ENCODE results near the gene TMTC1.

Gene TMTC1

DNA sequence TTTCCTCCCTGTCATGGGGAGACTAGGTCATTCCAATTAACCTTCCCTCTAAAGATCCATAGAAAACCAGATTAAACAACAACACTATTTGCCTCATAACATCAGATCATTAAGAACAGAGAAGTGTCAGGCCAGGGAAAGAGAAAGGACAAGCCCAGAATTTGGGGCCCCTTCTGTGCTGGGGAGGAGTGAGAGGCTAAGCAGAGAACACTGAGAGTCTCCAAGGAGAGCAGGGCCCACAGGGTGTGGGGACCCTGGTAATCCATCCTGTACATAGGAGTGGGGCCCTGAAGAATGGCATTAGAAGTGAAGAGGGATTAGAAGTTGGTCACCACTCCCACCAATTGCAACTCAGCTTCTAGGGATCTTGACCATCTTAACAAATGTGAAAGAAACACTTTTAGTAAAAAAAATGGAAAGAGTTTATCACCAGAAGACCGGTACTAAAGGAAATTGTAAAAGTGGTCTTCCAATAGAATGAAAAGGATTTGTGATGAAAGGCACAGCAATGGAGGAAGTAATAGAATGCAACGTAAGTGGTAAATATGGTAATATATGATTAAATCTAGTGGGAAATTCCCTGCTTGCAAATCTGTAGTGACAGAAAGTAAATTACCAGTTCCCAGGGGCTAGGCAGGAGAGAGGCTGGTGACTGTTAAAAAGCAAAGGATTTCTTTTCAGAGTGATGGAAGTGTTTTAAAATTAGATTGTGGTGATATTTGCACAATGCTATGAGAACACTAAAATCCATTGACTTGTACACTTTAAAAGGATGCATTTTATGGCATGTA lies 14.0 kb upstream of the TMTC1 start:
- TF ChIP-seq Cebpa-rat (IDR thresholded peaks at IDR 0.05) = no peak
- Histone ChIP-seq H3K4me3 (no peak overlapping the region), H3K4me1 (no peaks in the 10 kb centered on the region), H3K27me3 (no peaks in the 10 kb centered on the region), H3K36me3 (no peaks in the 10 kb centered on the region), H4K20me1 (no peaks in the 10 kb centered on the region), H3K27ac (no peak overlapping the region), H3K4me2 (no peak overlapping the region), H3K9me3 (peaks cover 12% of the 10 kb centered on the region), H3K9ac (no peak overlapping the region)

DNA sequence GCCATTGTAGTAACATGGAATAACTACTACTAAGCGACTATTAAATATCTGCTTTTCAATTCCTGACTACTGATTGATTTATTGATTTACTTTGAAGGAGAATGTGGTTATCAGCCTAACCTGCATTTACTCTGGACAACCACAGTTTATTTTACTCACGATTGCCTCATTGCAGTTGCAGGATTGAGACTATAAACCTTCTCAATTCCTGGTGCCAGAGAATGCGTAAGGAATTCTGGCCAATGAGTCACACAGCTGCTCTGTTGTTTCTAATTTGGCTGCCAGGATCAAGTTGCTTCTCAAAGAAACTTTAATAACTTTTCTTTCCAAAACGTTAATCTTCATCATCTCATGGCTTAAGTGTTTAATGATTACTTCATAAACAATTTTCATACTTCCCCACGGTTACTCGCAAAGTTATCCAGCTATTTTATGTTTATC lies 13.1 kb upstream of the TMTC1 start:
- Histone ChIP-seq H3K4me3 (no peak overlapping the region), H3K27ac (no peak overlapping the region), H3K4me1 (no peaks in the 10 kb centered on the region), H3K9me3 (peaks cover 21% of the 10 kb centered on the region), H3K9ac (no peak overlapping the region), H3K4me2 (no peak overlapping the region), H3K36me3 (no peaks in the 10 kb centered on the region), H4K20me1 (no peaks in the 10 kb centered on the region), H3K27me3 (no peaks in the 10 kb centered on the region)
- no peak for TF ChIP-seq Cebpa-rat (IDR thresholded peaks at IDR 0.05)

DNA sequence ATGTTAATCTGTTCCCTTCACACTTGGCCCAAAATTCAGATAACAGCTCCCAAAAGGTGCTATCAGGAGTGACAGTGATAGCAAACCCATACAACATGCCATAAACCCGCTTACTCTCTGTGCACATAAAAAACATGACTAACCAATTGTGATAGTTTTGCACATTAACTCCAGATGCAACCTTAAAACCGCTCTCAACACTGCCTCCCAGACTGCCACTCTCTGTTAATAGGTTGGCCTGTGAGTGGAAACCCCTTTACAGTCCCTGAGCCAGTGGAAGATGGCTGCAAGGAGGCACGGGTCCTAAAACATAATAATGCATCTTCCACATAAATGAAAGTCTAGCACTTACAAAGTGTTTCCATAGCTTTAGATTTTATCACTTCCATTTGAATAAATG lies 12.0 kb upstream of the TMTC1 start:
- Histone ChIP-seq H3K4me1 (no peaks in the 10 kb centered on the region), H3K9me3 (peaks cover 32% of the 10 kb centered on the region), H3K27me3 (no peaks in the 10 kb centered on the region), H3K4me2 (no peak overlapping the region), H3K9ac (no peak overlapping the region), H3K36me3 (no peaks in the 10 kb centered on the region), H4K20me1 (no peaks in the 10 kb centered on the region), H3K4me3 (no peak overlapping the region), H3K27ac (no peak overlapping the region)
- TF ChIP-seq Cebpa-rat (IDR thresholded peaks at IDR 0.05) = no peak

DNA sequence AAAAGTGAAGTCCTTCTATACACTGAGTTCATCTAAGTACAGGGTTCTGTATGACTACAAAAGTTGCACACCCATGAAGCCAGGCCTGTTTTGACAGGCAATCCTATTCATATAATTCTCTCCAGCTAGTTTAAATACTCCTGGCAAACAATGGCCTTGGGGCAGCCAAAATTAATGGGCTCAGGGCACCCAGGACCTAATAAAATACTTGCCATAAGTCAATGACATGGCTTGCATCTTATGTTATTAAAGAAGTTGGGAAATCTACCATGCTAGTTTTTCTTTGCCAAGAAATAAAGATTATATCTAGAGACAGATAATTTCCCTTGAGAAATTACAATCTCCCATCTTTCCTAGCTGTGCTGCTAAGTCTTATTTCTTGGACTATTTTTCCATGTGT lies 11.1 kb upstream of the TMTC1 start:
- no peak overlapping the region for H3K27ac ChIP-seq
- no peaks in the 10 kb centered on the region for H3K4me1 ChIP-seq
- no peaks in the 10 kb centered on the region for H3K36me3 ChIP-seq
- no peak overlapping the region for H3K4me2 ChIP-seq
- peaks cover 39% of the 10 kb centered on the region for H3K9me3 ChIP-seq
- no peak overlapping the region for H3K9ac ChIP-seq
- H3K27me3 ChIP-seq = no peaks in the 10 kb centered on the region
- H4K20me1 ChIP-seq = no peaks in the 10 kb centered on the region
- H3K4me3 ChIP-seq = no peak overlapping the region
- TF ChIP-seq Cebpa-rat (IDR thresholded peaks at IDR 0.05) = no peak

DNA sequence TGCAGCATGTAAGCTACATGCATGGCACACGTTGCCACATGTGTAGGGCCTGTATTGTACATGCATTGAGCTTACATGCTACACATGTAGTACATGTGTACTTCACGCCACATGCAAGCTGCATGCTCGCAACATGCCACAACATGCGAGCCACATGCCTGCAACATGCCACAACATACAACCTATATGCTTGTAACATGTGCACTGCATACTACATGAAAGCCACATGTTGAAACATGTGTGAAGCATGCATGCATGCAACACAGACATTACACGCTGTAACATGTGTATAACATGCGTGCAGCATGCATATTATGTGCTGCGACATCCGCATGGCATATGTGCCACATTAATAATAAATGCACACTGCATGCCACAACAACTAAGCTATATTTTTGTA lies 9.1 kb upstream of the TMTC1 start:
- Histone ChIP-seq H3K9me3 (peaks cover 39% of the 10 kb centered on the region), H3K27ac (no peak overlapping the region), H3K36me3 (no peaks in the 10 kb centered on the region), H3K27me3 (no peaks in the 10 kb centered on the region), H3K9ac (no peak overlapping the region), H3K4me3 (no peak overlapping the region), H3K4me2 (no peak overlapping the region), H3K4me1 (no peaks in the 10 kb centered on the region), H4K20me1 (no peaks in the 10 kb centered on the region)
- no peak for TF ChIP-seq Cebpa-rat (IDR thresholded peaks at IDR 0.05)

DNA sequence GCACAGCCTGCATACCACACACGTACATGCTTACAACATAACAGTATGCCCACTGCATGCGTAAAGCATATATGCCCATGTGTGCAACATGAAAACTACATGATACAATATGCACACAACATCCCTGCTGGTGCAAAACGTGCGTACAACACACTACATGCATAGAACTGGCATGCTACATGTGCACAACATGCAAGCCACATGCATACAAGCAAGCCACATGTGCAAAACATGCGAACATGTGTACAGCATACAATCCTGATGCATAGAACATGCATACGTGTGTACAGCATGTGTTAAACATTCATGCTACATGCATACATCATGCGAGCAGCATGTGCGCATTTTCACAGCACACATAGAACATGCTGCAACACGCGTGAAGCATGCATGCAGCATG lies 8.4 kb upstream of the TMTC1 start:
- no peaks in the 10 kb centered on the region for H3K36me3 ChIP-seq
- H3K27ac ChIP-seq = no peak overlapping the region
- TF ChIP-seq Cebpa-rat (IDR thresholded peaks at IDR 0.05) = no peak
- no peaks in the 10 kb centered on the region for H3K4me1 ChIP-seq
- H3K9ac ChIP-seq = no peak overlapping the region
- H3K9me3 ChIP-seq = peaks cover 39% of the 10 kb centered on the region
- no peaks in the 10 kb centered on the region for H3K27me3 ChIP-seq
- H3K4me3 ChIP-seq = no peak overlapping the region
- H3K4me2 ChIP-seq = no peak overlapping the region
- no peaks in the 10 kb centered on the region for H4K20me1 ChIP-seq

DNA sequence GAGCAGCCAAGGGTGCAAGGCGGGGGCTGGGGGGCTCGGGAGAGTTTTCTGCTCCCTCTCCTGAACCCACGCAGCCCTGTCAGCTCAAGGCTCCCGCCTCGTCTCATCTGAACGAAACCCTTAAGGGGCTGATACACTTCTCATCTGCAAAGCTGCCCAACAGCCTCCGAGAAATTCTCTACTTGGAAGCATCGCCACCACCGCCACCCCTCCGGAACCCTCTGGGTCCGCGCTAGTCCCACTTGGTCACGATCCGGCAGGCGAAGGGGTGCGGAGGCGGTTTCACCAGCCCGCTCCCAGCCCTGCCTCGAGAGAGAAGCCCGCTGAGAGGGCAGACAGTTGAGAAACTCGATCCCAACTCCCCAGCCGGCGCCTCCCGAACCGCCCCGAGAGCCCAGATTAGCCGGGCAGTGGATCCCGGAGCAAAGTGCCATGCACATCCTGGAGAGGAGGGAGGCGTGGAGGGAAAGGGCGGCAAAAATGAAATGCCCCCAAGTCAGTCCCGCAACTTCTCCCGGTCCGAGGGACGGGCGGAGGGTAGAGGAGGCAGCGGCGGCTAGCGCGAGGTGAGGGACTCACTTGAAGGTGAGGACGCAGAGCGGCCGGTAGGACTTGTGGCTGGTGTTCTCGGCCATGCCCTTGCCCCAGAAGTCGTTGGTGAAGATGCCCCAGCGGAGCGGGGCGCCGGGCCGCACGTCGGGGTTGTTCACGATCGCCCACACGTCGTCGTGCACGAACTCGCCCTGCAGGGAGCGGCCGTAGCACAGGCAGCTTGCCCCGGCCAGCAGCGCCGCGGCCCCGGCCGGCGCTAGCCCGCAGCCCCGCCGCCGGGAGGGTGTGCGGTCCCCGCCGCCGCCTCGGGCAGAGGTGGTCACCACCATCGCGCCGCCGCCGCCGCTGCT lies 620 bp downstream of the TMTC1 start:
- Histone ChIP-seq H3K9ac (no peak overlapping the region), H3K4me3 (no peak overlapping the region)

DNA sequence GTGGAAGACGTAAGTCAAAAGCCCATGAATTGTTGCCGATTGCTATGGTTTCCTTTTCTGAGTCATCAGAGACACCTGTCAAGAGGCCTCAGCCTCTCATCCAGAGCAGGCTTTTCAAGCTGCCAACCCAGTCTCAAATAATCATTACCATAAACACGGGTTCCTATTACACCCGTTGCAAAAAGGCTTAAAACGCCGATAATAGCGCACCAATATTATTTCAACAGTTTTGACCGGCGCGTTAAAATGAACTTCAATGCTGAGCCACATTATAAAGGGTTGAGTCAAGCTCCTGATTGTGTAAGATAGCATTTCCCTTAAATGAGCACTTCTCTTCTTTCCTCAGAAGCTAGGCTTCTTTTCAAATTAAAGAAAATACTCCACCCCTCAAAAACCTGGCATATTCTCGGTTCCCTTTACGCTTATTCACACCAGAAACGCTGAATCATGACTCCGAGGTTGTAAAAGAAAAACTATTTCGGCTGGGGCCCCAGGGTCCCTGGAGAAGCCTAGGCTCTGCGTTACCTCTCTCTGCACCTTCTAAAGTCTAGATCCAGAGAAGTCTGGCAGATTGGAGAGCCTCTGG lies 1.4 kb downstream of the TMTC1 start:
- H3K9ac ChIP-seq = no peak overlapping the region
- no peak overlapping the region for H3K27ac ChIP-seq
- peaks cover 26% of the 10 kb centered on the region for H3K9me3 ChIP-seq
- no peaks in the 10 kb centered on the region for H3K36me3 ChIP-seq
- no peak for TF ChIP-seq Cebpa-rat (IDR thresholded peaks at IDR 0.05)
- H3K4me3 ChIP-seq = no peak overlapping the region
- H3K4me2 ChIP-seq = no peak overlapping the region
- no peaks in the 10 kb centered on the region for H4K20me1 ChIP-seq
- H3K27me3 ChIP-seq = no peaks in the 10 kb centered on the region
- H3K4me1 ChIP-seq = no peaks in the 10 kb centered on the region

More for the DNA sequence above, 620 bp downstream of the TMTC1 start:
- Histone ChIP-seq H4K20me1 (no peaks in the 10 kb centered on the region), H3K27me3 (no peaks in the 10 kb centered on the region), H3K4me2 (no peak overlapping the region), H3K4me1 (no peaks in the 10 kb centered on the region), H3K36me3 (no peaks in the 10 kb centered on the region), H3K9me3 (peaks cover 26% of the 10 kb centered on the region), H3K27ac (no peak overlapping the region)
- no peak for TF ChIP-seq Cebpa-rat (IDR thresholded peaks at IDR 0.05)

DNA sequence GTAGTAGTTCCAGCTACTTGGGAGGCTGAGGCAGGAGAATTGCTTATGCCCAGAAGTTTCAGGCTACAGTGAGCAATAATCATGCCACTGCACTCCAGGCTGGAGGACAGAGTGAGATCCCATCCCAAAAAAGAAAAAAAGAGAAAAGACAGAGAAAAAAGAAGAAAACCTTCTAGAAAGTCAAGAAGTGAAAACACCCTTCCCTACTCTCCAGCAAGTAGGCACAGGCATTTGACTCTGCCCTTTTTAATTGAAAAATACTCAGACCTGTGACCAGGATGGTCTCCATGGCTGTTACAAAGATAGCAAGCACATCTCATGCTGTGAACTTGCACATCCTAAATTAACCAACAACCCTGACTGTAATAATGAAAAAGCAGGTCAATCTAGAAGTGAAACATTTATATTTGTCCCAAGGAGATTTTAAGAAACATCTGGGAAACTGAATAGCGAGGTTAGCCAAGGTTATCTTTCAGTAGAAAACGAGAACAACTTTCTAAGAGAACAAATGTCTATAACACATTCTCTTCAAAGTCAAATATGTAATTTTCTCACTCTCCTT lies 2.0 kb downstream of the TMTC1 start:
- H3K27me3 ChIP-seq = no peaks in the 10 kb centered on the region
- peaks cover 26% of the 10 kb centered on the region for H3K9me3 ChIP-seq
- H3K36me3 ChIP-seq = no peaks in the 10 kb centered on the region
- H4K20me1 ChIP-seq = no peaks in the 10 kb centered on the region
- no peak overlapping the region for H3K27ac ChIP-seq
- no peak for TF ChIP-seq Cebpa-rat (IDR thresholded peaks at IDR 0.05)
- H3K4me3 ChIP-seq = no peak overlapping the region
- no peak overlapping the region for H3K9ac ChIP-seq
- no peaks in the 10 kb centered on the region for H3K4me1 ChIP-seq
- no peak overlapping the region for H3K4me2 ChIP-seq
